Suprapubic skin (tissue), 4 donors: Measurements from ENCODE around the gene SERGEF. TPM values are rescaled to one million over a fixed set of nuclear protein-coding genes. Genes with fewer than 3 reads are reported as not detected.

ENCODE experiments used
- DNase-seq, 2 donors: peaks; one replicate each; pipeline ENCODE4 v3.0.0-alpha.2; 2019; ENCODE audit warnings: low spot score in 2 of 2
- H3K27ac ChIP-seq: fragments of 200-600 bp; sonication (generic); one replicate; pipeline ENCODE4 v1.5.1; 2019
- H3K27me3 ChIP-seq: fragments of 200-600 bp; sonication (generic); one replicate; pipeline ENCODE4 v1.5.1; 2019
- H3K36me3 ChIP-seq: fragments of 200-600 bp; sonication (generic); one replicate; pipeline ENCODE4 v1.5.1; 2019
- H3K4me1 ChIP-seq: fragments of 200-600 bp; sonication (generic); one replicate; pipeline ENCODE4 v1.5.1; 2019
- H3K4me3 ChIP-seq: fragments of 200-600 bp; sonication (generic); one replicate; pipeline ENCODE4 v1.5.1; 2019; ENCODE audit warnings: mild to moderate bottlenecking
- H3K9me3 ChIP-seq: fragments of 200-600 bp; sonication (generic); one replicate; pipeline ENCODE4 v1.5.1; 2019
- CTCF ChIP-seq, 2 donors: fragments of 200-600 bp in 1 of 2; fragments of 450-650 bp in 1 of 2; sonication (generic) in 1 of 2; IDR thresholded peaks; one replicate each; pipeline ENCODE4 v1.5.1; 2016 to 2019; ENCODE audit warnings: antibody characterized with exemption in 2 of 2, mild to moderate bottlenecking in 1 of 2, moderate library complexity in 1 of 2
- EP300 ChIP-seq: sonication (generic); formaldehyde crosslinking; IDR thresholded peaks from one replicate; pipeline ENCODE4 v1.6.1; 2017; ENCODE audit warnings: antibody characterized with exemption
- POLR2A ChIP-seq, 2 donors: fragments of 450-650 bp; IDR thresholded peaks; one replicate each; pipeline ENCODE4 v1.6.1; 2017; ENCODE audit warnings: antibody characterized with exemption in 2 of 2, mild to moderate bottlenecking in 2 of 2, moderate library complexity in 2 of 2
- POLR2AphosphoS5 ChIP-seq, 3 donors: sonication (generic); formaldehyde crosslinking; IDR thresholded peaks; one replicate each; pipeline ENCODE4 v1.6.1; 2017; ENCODE audit warnings: antibody characterized with exemption in 3 of 3
- WGBS: methylation state at CpG from one replicate; pipeline ENCODE4 v1.1.5; 2018; 5-methylcytosine and 5-hydroxymethylcytosine counted together
- total RNA-seq, 4 donors: library from RNA; depleted of rRNA; stranded (reverse); fragments of >200 nt; gene quantifications; one replicate each; pipeline ENCODE4 v1.1.0, GENCODE V29; 2016

The SERGEF gene
- total RNA-seq, 4 donors from 2014 or later, result 24.1 to 37.4 (median 29.9) TPM

GRCh38 chr11:17855531-17856290 lies 157.1 kb downstream of the SERGEF start:
- no peak overlapping the region for H3K4me3 ChIP-seq
- 88% methylated on average over 4 of the region's 4 CpGs for WGBS
- no peaks in the 10 kb centered on the region for H3K27me3 ChIP-seq
- no peak for DNase-seq
- peaks cover 5% of the 10 kb centered on the region for H3K9me3 ChIP-seq
- no peaks in the 10 kb centered on the region for H3K36me3 ChIP-seq
- no peak overlapping the region for H3K27ac ChIP-seq
- no peaks in the 10 kb centered on the region for H3K4me1 ChIP-seq
- TF ChIP-seq POLR2A (IDR thresholded peaks at IDR 0.05) (no peak), POLR2AphosphoS5 (IDR thresholded peaks at IDR 0.05) (no peak), EP300 (no peak), CTCF (IDR thresholded peaks at IDR 0.05) (no peak)

GRCh38 chr11:17853280-17853679 lies 159.6 kb downstream of the SERGEF start:
- 84% methylated on average over 4 of the region's 4 CpGs for WGBS

GRCh38 chr11:17852246-17852645 lies 160.6 kb downstream of the SERGEF start:
- WGBS, result 80% methylated on average over 1 of the region's 1 CpG
- no peak for TF ChIP-seq EP300
- TF ChIP-seq CTCF (IDR thresholded peaks at IDR 0.05), result no peak
- TF ChIP-seq POLR2AphosphoS5 (IDR thresholded peaks at IDR 0.05), result no peak
- TF ChIP-seq POLR2A (IDR thresholded peaks at IDR 0.05), result no peak
- no peak overlapping the region for H3K4me3 ChIP-seq

More at GRCh38 chr11:17853280-17853679, 159.6 kb downstream of the SERGEF start:
- Histone ChIP-seq H3K27ac (no peak overlapping the region), H3K4me3 (no peak overlapping the region), H3K9me3 (no peaks in the 10 kb centered on the region), H3K27me3 (no peaks in the 10 kb centered on the region), H3K4me1 (no peaks in the 10 kb centered on the region), H3K36me3 (no peaks in the 10 kb centered on the region)
- TF ChIP-seq CTCF (IDR thresholded peaks at IDR 0.05), result no peak
- TF ChIP-seq POLR2AphosphoS5 (IDR thresholded peaks at IDR 0.05), result no peak
- DNase-seq, result no peak

GRCh38 chr11:17851697-17852096 lies 161.2 kb downstream of the SERGEF start:
- no peaks in the 10 kb centered on the region for H3K4me1 ChIP-seq
- DNase-seq, result no peak
- H3K9me3 ChIP-seq, result no peaks in the 10 kb centered on the region
- TF ChIP-seq CTCF (IDR thresholded peaks at IDR 0.05) (no peak), EP300 (no peak), POLR2AphosphoS5 (IDR thresholded peaks at IDR 0.05) (no peak), POLR2A (IDR thresholded peaks at IDR 0.05) (no peak)
- no peak overlapping the region for H3K27ac ChIP-seq
- H3K36me3 ChIP-seq, result peaks cover 3% of the 10 kb centered on the region
- 96% methylated on average over 1 of the region's 1 CpG for WGBS
- H3K27me3 ChIP-seq, result no peaks in the 10 kb centered on the region
- H3K4me3 ChIP-seq, result no peak overlapping the region

More at GRCh38 chr11:17852246-17852645, 160.6 kb downstream of the SERGEF start:
- DNase-seq, result no peak
- Histone ChIP-seq H3K27me3 (no peaks in the 10 kb centered on the region), H3K27ac (no peak overlapping the region), H3K9me3 (no peaks in the 10 kb centered on the region), H3K4me1 (no peaks in the 10 kb centered on the region), H3K36me3 (no peaks in the 10 kb centered on the region)

- 92% methylated on average over 2 of the region's 2 CpGs for WGBS
- no peak for DNase-seq
- H3K27me3 ChIP-seq, result no peaks in the 10 kb centered on the region
- no peaks in the 10 kb centered on the region for H3K9me3 ChIP-seq
- H3K4me3 ChIP-seq, result no peak overlapping the region
- peaks cover 3% of the 10 kb centered on the region for H3K36me3 ChIP-seq
- no peak overlapping the region for H3K27ac ChIP-seq
- TF ChIP-seq EP300, result no peak
- TF ChIP-seq POLR2AphosphoS5 (IDR thresholded peaks at IDR 0.05), result no peak
- no peak for TF ChIP-seq CTCF (IDR thresholded peaks at IDR 0.05)
- no peak for TF ChIP-seq POLR2A (IDR thresholded peaks at IDR 0.05)
- H3K4me1 ChIP-seq, result no peaks in the 10 kb centered on the region
Observed at GRCh38 chr11:17850336-17850735, 162.5 kb downstream of the SERGEF start.
